Retinal pigment epithelial cell (primary cell): ENCODE results near the gene STUB1.

Source experiments
- DNase-seq: peaks from one replicate; pipeline ENCODE4 v3.0.0-alpha.2; 2010; ENCODE audit warnings: low read depth
- H3K4me3 ChIP-seq: 2 replicates; pipeline ENCODE4 v1.5.1; 2011; ENCODE audit warnings: mild to moderate bottlenecking, low read length, control low read depth, moderate library complexity
- CTCF ChIP-seq: conservative IDR thresholded peaks from 2 replicates; pipeline ENCODE4 v1.5.1; 2011; ENCODE audit warnings: low read depth, low read length, control low read depth, inconsistent platforms

STUB1 gene

GRCh38 chr16:703406-703805 is 23.2 kb downstream of the STUB1 start:
- H3K4me3 ChIP-seq: no peak overlapping the region
- no peak for DNase-seq
- no peak for TF ChIP-seq CTCF

- H3K4me3 ChIP-seq: no peak overlapping the region
- TF ChIP-seq CTCF: no peak
- no peak for DNase-seq
Observed at GRCh38 chr16:704047-704446, 23.8 kb downstream of the STUB1 start.

GRCh38 chr16:704552-705380 is 24.6 kb downstream of the STUB1 start:
- H3K4me3 ChIP-seq: no peak overlapping the region
- TF ChIP-seq CTCF: no peak
- no peak for DNase-seq

GRCh38 chr16:705431-706188 is 25.4 kb downstream of the STUB1 start, which contains the start of gene FBXL16:
FBXL16 (minus strand) TSS chr16:705801; CDS start chr16:697405, 8,396 bp downstream.
- no peak for DNase-seq
- no peak within 1 kb of the TSS for H3K4me3 ChIP-seq
- TF ChIP-seq CTCF: no peak

GRCh38 chr16:706189-707061 is 26.2 kb downstream of the STUB1 start:
- no peak for TF ChIP-seq CTCF
- no peak for DNase-seq
- no peak overlapping the region for H3K4me3 ChIP-seq

GRCh38 chr16:707062-707538 is 26.9 kb downstream of the STUB1 start:
- DNase-seq: no peak

More at GRCh38 chr16:707062-707538, 26.9 kb downstream of the STUB1 start:
- no peak for TF ChIP-seq CTCF
- H3K4me3 ChIP-seq: no peak overlapping the region
